Transverse colon (tissue), 4 donors: ENCODE data around the gene ANO4. TPM values are rescaled to one million over a fixed set of nuclear protein-coding genes. Genes with fewer than 3 reads are reported as not detected.

Experiments
- DNase-seq: peaks from one replicate; pipeline ENCODE4 v3.0.0-alpha.2; 2019
- H3K27ac ChIP-seq, 4 donors: fragments of 200-600 bp; sonication (generic); 2 replicates each; pipeline ENCODE4 v1.5.1; 2016 to 2018; ENCODE audit warnings: inconsistent platforms in 4 of 4
- H3K27me3 ChIP-seq: fragments of 200-600 bp; sonication (generic); 2 replicates; pipeline ENCODE4 v1.5.1; 2017; ENCODE audit warnings: inconsistent platforms
- H3K36me3 ChIP-seq, 4 donors: fragments of 200-600 bp; sonication (generic); 2 replicates each; pipeline ENCODE4 v1.5.1; 2017 to 2019; ENCODE audit warnings: inconsistent platforms in 4 of 4
- H3K4me1 ChIP-seq, 4 donors: fragments of 200-600 bp; sonication (generic); 2 replicates each; pipeline ENCODE4 v1.5.1; 2017 to 2020; ENCODE audit warnings: inconsistent platforms in 4 of 4
- H3K4me3 ChIP-seq, 4 donors: fragments of 200-600 bp; sonication (generic); 1 replicate in 1 of 4; 2 replicates in 3 of 4; pipeline versions ENCODE4 v1.5.1 to v1.6.1; 2017 to 2019; ENCODE audit warnings: inconsistent platforms in 4 of 4
- H3K9me3 ChIP-seq, 2 donors: fragments of 200-600 bp; sonication (generic); 2 replicates each; pipeline ENCODE4 v1.5.1; 2017 to 2019; ENCODE audit warnings: inconsistent platforms in 2 of 2
- EP300 ChIP-seq: sonication (generic); formaldehyde crosslinking; IDR thresholded peaks from one replicate; pipeline ENCODE4 v1.6.1; 2017; ENCODE audit warnings: antibody characterized with exemption, low read depth
- POLR2A ChIP-seq: fragments of 450-650 bp; IDR thresholded peaks from one replicate; pipeline ENCODE4 v1.6.1; 2016; ENCODE audit warnings: antibody characterized with exemption, mild to moderate bottlenecking, moderate library complexity
- POLR2AphosphoS5 ChIP-seq, 3 donors: sonication (generic); formaldehyde crosslinking; IDR thresholded peaks; one replicate each; pipeline ENCODE4 v1.6.1; 2016; ENCODE audit warnings: antibody characterized with exemption in 3 of 3
- WGBS, 2 donors: methylation state at CpG; one replicate each; pipeline ENCODE4 v1.1.5; 2018; ENCODE audit warnings: low coverage in 1 of 2; 5-methylcytosine and 5-hydroxymethylcytosine counted together
- in situ Hi-C, 4 donors: fragments of 200-750 bp; cut with MboI; loops; one replicate each; pipeline versions ENCODE4 v1.15.0 to v1.15.1; 2017; ENCODE audit warnings: low sequenced_read_pairs in 3 of 4, low pct_ligation_motif_present in 1 of 4, low pct_unique_long_range_greater_than_20kb in 1 of 4
- intact Hi-C: fragments of 100-400 bp; cut with DNase I; formaldehyde crosslinking; loops from one replicate; pipeline ENCODE4 v1.15.1; 2023; ENCODE audit warnings: low total_unique reads
- total RNA-seq, 4 donors: library from RNA; depleted of rRNA; stranded (reverse); fragments of >200 nt; gene quantifications; one replicate each; pipeline ENCODE4 v1.1.0, GENCODE V29; 2016
- TF ChIP-seq, protein P1 (sequence below), 5 experiments: fragments of 200-600 bp in 3 of 5; fragments of 450-650 bp in 2 of 5; sonication (generic) in 3 of 5; IDR thresholded peaks; 1 replicate in 2 of 5; 2 replicates in 3 of 5; pipeline ENCODE4 v1.5.1; 2016 to 2017; ENCODE audit warnings: antibody characterized with exemption in 5 of 5, inconsistent platforms in 3 of 5, mild to moderate bottlenecking in 2 of 5, moderate library complexity in 1 of 5

ANO4 gene
- total RNA-seq, 4 donors from 2014 or later = 0.14 TPM; not detected in 3

DNA sequence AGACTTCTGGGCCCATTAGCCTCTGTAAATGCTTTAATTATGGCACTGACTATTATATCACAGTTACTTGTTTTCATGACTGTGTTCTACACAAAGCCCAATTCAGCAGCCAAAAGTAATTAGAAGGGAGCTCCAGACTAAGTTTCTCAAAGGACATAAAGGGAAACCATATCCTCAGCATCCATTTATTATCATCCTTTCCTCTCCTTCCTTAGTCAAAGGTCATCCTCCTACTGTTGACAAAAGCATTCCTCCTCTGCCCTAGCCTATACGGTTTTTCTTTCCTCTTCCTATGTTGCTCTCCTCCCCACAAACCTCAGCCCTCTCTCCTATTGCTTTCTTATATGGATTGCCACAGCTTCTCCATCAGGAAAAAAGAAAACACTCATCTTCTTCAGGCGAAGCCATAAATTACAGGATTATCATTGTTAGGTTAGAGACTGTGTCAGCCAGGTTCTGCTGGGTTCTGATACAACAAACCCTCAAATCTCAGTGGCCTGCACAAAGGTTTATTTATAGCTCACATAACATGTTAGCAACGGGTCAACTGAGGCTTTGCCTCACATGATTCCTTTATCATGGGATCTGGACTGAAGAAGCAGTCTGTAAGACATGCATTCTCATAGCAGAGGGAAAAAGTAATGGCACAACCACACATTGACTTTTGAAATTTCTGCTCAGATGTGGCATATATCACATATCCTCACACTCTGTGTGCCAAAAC lies 208.3 kb downstream of the ANO4 start:
- TF ChIP-seq POLR2AphosphoS5 (IDR thresholded peaks at IDR 0.05) = no peak
- TF ChIP-seq POLR2A = no peak
- no peak for TF ChIP-seq EP300
- TF ChIP-seq, protein P1, sequence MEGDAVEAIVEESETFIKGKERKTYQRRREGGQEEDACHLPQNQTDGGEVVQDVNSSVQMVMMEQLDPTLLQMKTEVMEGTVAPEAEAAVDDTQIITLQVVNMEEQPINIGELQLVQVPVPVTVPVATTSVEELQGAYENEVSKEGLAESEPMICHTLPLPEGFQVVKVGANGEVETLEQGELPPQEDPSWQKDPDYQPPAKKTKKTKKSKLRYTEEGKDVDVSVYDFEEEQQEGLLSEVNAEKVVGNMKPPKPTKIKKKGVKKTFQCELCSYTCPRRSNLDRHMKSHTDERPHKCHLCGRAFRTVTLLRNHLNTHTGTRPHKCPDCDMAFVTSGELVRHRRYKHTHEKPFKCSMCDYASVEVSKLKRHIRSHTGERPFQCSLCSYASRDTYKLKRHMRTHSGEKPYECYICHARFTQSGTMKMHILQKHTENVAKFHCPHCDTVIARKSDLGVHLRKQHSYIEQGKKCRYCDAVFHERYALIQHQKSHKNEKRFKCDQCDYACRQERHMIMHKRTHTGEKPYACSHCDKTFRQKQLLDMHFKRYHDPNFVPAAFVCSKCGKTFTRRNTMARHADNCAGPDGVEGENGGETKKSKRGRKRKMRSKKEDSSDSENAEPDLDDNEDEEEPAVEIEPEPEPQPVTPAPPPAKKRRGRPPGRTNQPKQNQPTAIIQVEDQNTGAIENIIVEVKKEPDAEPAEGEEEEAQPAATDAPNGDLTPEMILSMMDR (IDR thresholded peaks at IDR 0.05) = no peak
- no peak for DNase-seq
- in situ Hi-C loops (no loop called here), intact Hi-C loops (no loop called here)
- no peak overlapping the region for H3K27ac ChIP-seq
- 54 to 60% methylated on average over 2 to 3 of the region's 3 CpGs for WGBS, 2 donors
- no peak overlapping the region for H3K4me3 ChIP-seq
- no peaks in the 10 kb centered on the region for H3K36me3 ChIP-seq
- no peaks in the 10 kb centered on the region for H3K4me1 ChIP-seq
- H3K27me3 ChIP-seq = no peaks in the 10 kb centered on the region
- no peaks in the 10 kb centered on the region for H3K9me3 ChIP-seq

DNA sequence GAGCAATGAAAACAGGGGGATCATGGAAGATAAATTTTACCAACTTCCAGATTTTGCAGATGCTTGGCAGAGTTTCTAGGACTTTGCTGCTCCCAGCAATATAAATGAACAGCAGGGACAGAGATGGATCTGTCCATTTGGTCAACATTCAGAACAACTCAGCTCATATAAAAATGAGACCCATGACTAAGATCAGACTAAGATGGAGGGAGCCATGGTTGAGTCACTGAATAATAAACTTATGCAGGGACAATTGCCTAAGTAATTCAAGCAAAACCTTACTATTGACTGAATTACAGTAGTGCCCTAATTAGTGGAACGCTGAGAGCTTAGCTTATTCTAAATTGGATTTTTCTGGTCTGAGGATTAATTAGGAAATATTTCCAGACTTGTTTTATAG lies 210.3 kb downstream of the ANO4 start:
- DNase-seq = no peak
- Histone ChIP-seq H3K9me3 (peaks cover 4 to 9% of the 10 kb centered on the region in 2 donors), H3K4me1 (no peaks in the 10 kb centered on the region), H3K27me3 (no peaks in the 10 kb centered on the region), H3K27ac (no peak overlapping the region), H3K4me3 (no peak overlapping the region), H3K36me3 (no peaks in the 10 kb centered on the region)
- in situ Hi-C loops (no loop called here), intact Hi-C loops (no loop called here)
- WGBS, 2 donors = 89 to 92% methylated on average over 1 of the region's 1 CpG
- TF ChIP-seq EP300 (no peak), POLR2AphosphoS5 (IDR thresholded peaks at IDR 0.05) (no peak), POLR2A (no peak)
- TF ChIP-seq, protein P1 (IDR thresholded peaks at IDR 0.05) = no peak

DNA sequence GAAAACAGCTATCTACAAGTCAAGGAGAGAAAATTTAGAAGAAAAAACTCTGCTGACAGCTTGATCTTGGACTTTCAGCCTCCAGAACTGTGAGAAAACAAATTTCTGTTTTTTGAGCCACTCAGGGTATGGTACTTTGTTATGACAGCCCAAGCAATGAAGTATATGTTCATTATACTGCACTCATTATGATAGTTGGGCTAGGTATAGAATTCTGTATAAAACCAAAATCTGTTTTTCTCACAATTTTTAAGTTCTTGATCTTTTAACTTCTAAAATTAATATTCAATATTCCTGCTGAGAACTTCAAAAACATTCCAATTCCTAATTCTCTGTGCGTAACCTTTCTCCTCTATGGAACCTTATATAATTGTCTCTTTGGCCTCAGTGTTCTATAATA lies 214.7 kb downstream of the ANO4 start:
- Histone ChIP-seq H3K4me1 (peaks cover 0 to 2% (median 0%) of the 10 kb centered on the region in 4 donors), H3K9me3 (peaks cover 6 to 9% of the 10 kb centered on the region in 2 donors), H3K4me3 (no peak overlapping the region), H3K36me3 (no peaks in the 10 kb centered on the region), H3K27me3 (no peaks in the 10 kb centered on the region), H3K27ac (no peak overlapping the region)
- 90 to 100% methylated on average over 1 of the region's 1 CpG for WGBS, 2 donors
- DNase-seq = no peak
- intact Hi-C loops (no loop called here), in situ Hi-C loops (no loop called here)
- no peak for TF ChIP-seq EP300
- TF ChIP-seq, protein P1 (IDR thresholded peaks at IDR 0.05) = no peak
- no peak for TF ChIP-seq POLR2A
- no peak for TF ChIP-seq POLR2AphosphoS5 (IDR thresholded peaks at IDR 0.05)

DNA sequence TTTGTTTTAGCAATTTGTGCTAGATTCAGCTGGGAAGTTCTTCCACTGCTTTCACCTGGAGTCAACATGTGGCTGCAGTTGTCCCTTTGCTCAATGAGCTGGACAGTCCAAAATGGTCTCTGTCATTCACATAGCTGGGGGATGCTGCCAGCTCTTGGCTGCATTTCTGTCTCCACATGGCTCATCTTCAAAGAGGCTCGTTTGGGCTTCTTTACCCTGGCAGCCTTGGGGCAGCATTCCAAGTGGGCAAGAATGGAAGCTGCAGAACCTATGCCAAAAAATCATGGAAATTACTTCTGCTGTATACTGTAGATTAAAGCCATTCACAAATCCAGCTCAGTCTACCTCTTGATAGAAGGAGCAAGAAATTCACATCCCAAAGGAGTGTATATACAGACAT lies 216.3 kb downstream of the ANO4 start:
- no peaks in the 10 kb centered on the region for H3K27me3 ChIP-seq
- no peak overlapping the region for H3K4me3 ChIP-seq
- H3K9me3 ChIP-seq = peaks cover 6 to 9% of the 10 kb centered on the region in 2 donors
- intact Hi-C loops = no loop called here
- H3K27ac ChIP-seq = no peak overlapping the region
- no peaks in the 10 kb centered on the region for H3K36me3 ChIP-seq
- DNase-seq = no peak
- H3K4me1 ChIP-seq = peaks cover 0 to 5% (median 0%) of the 10 kb centered on the region in 4 donors
- in situ Hi-C loops = no loop called here
- TF ChIP-seq, protein P1 (IDR thresholded peaks at IDR 0.05) = no peak
- TF ChIP-seq POLR2AphosphoS5 (IDR thresholded peaks at IDR 0.05) (no peak), EP300 (no peak), POLR2A (no peak)
- 30% methylated on average over 1 of the region's 1 CpG; no CpG with 5 or more reads in 1 of the 2 donors for WGBS, 2 donors
